GM12878 (cell line): ENCODE measurements around the gene PHETA2. TPM values are rescaled to one million over a fixed set of nuclear protein-coding genes. Genes with fewer than 3 reads are reported as not detected.

ENCODE experiments used
- ATAC-seq: fragments of 200-7000 bp; cut with Tn5 transposase; 3 replicates; pipeline ENCODE4 v1.9.1; 2020; ENCODE audit warnings: mild to moderate bottlenecking, moderate library complexity
- BruUV-seq: library from RNA; stranded (reverse); fragments of 400-500 nt; replicated peaks from 2 replicates; lab custom pipeline; 2021; lab: Mats Ljungman, UMichigan
- CTCF ChIA-PET: fragments of 300-600 bp; sonication (Branson Sonifier 250); formaldehyde crosslinking; extraction: SDS; loops from one replicate; lab custom pipeline; 2021; ENCODE audit warnings: inconsistent platforms; lab: Yijun Ruan, JAX
- POLR2A ChIA-PET: fragments of 350-600 bp; formaldehyde crosslinking; extraction: SDS; loops from one replicate; lab custom pipeline; 2021; ENCODE audit warnings: inconsistent platforms; lab: Charles Lee
- RAD21 ChIA-PET: fragments of 300-600 bp; sonication (Branson Sonifier 250); formaldehyde crosslinking; loops from one replicate; lab custom pipeline; 2023; ENCODE audit warnings: antibody characterized with exemption; ENCODE audit not compliant: unreplicated experiment; lab: Charles Lee
- SMC1A ChIA-PET: fragments of 300-600 bp; sonication (Branson Sonifier 250); formaldehyde crosslinking; loops from one replicate; lab custom pipeline; 2023; ENCODE audit not compliant: unreplicated experiment, uncharacterized antibody; lab: Charles Lee
- DNase-seq: peaks from one replicate; pipeline ENCODE4 v3.0.0-alpha.2; 2011; ENCODE audit warnings: low read depth, low spot score
- FAIRE-seq: peaks from 3 replicates; lab custom pipeline; 2011; peaks lifted over from hg19 to GRCh38; lab: Jason Lieb, UNC
- H2AFZ ChIP-seq: 2 replicates; pipeline ENCODE4 v1.6.0; 2011; ENCODE audit warnings: low read depth, low read length, control low read depth; ENCODE audit not compliant: control insufficient read depth
- H3K27ac ChIP-seq: 2 replicates; pipeline ENCODE4 v1.5.1; 2011; ENCODE audit warnings: control low read depth; ENCODE audit not compliant: control insufficient read depth, insufficient read depth
- H3K27me3 ChIP-seq, 2 experiments: replicated peaks in 1 of 2; 2 replicates each; pipeline versions ENCODE4 v1.6.0 to v1.6.1; 2011; ENCODE audit warnings: low read length in 1 of 2; ENCODE audit not compliant: control insufficient read depth in 2 of 2, insufficient read depth in 2 of 2
- H3K36me3 ChIP-seq, 2 experiments: 2 replicates each; pipeline ENCODE4 v1.5.1; 2011; ENCODE audit warnings: low read length in 1 of 2; ENCODE audit not compliant: control insufficient read depth in 2 of 2, insufficient read depth in 2 of 2
- H3K4me1 ChIP-seq: 2 replicates; pipeline ENCODE4 v1.6.1; 2011; ENCODE audit warnings: mild to moderate bottlenecking, low read length, moderate library complexity, mixed read lengths; ENCODE audit not compliant: control insufficient read depth, insufficient read depth
- H3K4me2 ChIP-seq: 2 replicates; pipeline ENCODE4 v1.6.0; 2011; ENCODE audit warnings: control low read depth; ENCODE audit not compliant: control insufficient read depth, insufficient read depth
- H3K4me3 ChIP-seq: fragments of 200-600 bp; sonication (generic); 2 replicates; pipeline ENCODE4 v1.5.1; 2016
- H3K79me2 ChIP-seq: 2 replicates; pipeline ENCODE4 v1.6.0; 2011; ENCODE audit warnings: low read length; ENCODE audit not compliant: control insufficient read depth, insufficient read depth
- H3K9ac ChIP-seq: 2 replicates; pipeline ENCODE4 v1.8.0; 2011; ENCODE audit warnings: low read length, control low read depth, mixed read lengths; ENCODE audit not compliant: control insufficient read depth, insufficient read depth
- H3K9me3 ChIP-seq: replicated peaks from 3 replicates; pipeline ENCODE4 v1.5.1; 2011; ENCODE audit warnings: mild to moderate bottlenecking, low read length; ENCODE audit not compliant: control insufficient read depth, insufficient read depth
- H4K20me1 ChIP-seq: 2 replicates; pipeline ENCODE4 v1.6.0; 2011; ENCODE audit not compliant: control insufficient read depth, insufficient read depth
- EP300 ChIP-seq, 2 experiments: fragments of 150-350 bp in 1 of 2; IDR thresholded peaks; 2 replicates each; pipeline ENCODE4 v1.6.1; 2011 to 2012; ENCODE audit warnings: low read depth in 2 of 2, low read length in 2 of 2, borderline replicate concordance in 1 of 2, improper control_type of control experiment in 1 of 2, inconsistent platforms in 1 of 2; ENCODE audit not compliant: control insufficient read depth in 1 of 2
- GABPA ChIP-seq: IDR thresholded peaks from 2 replicates; pipeline ENCODE4 v1.6.1; 2014; ENCODE audit warnings: antibody characterized with exemption, low read depth, mild to moderate bottlenecking, inconsistent platforms
- JUNB ChIP-seq: IDR thresholded peaks from 2 replicates; pipeline ENCODE4 v1.6.1; 2016; ENCODE audit warnings: antibody characterized with exemption, mild to moderate bottlenecking
- MLLT1 ChIP-seq: fragments of 450-650 bp; IDR thresholded peaks from 2 replicates; pipeline ENCODE4 v1.6.1; 2016; ENCODE audit warnings: mild to moderate bottlenecking
- NR2F1 ChIP-seq: fragments of 450-650 bp; conservative IDR thresholded peaks from 2 replicates; pipeline ENCODE4 v1.6.1; 2017; ENCODE audit warnings: mild to moderate bottlenecking
- WGBS: methylation state at CpG from one replicate; pipeline ENCODE4 v1.1.6; 2016; ENCODE audit warnings: low lambda C conversion rate; ENCODE audit not compliant: insufficient replicate concordance, insufficient coverage; ENCODE audit errors: missing lambda C conversion rate; 5-methylcytosine and 5-hydroxymethylcytosine counted together
- in situ Hi-C: fragments of 300-500 bp; cut with MboI; formaldehyde crosslinking; loops from 9 replicates; pipeline ENCODE4 v1.14.3; 2018; ENCODE audit warnings: mixed read lengths
- intact Hi-C: fragments of 100-400 bp; cut with micrococcal nuclease; formaldehyde crosslinking; loops from one replicate; pipeline ENCODE4 v1.14.2; 2022; ENCODE audit not compliant: unreplicated experiment
- polyA plus RNA-seq, 11 experiments: library from polyadenylated mRNA; depleted of rRNA in 4 of 11; unstranded in 6 of 11; stranded (reverse) in 5 of 11; fragments of >200 nt; fragmentation: Nextera tagmentation in 4 of 11; fragmentation: Illumina TruSeq in 1 of 11; extraction: Ambion mirVana in 4 of 11; extraction: Trizol in 1 of 11; gene quantifications; 1 replicate in 1 of 11; 2 replicates in 10 of 11; pipeline versions ENCODE4 v1.2.1 to v1.2.3, GENCODE V29; 2011 to 2016; ENCODE audit warnings: inconsistent platforms in 2 of 11, missing spikeins in 2 of 11, low read depth in 1 of 11
- total RNA-seq, 4 experiments: library from RNA; depleted of rRNA in 3 of 4; stranded (reverse); fragments of >200 nt in 3 of 4; fragmentation: Illumina TruSeq in 1 of 4; extraction: Trizol in 1 of 4; gene quantifications; 2 replicates each; pipeline versions ENCODE4 v1.2.1 to v1.2.3, GENCODE V29; 2013 to 2021

PHETA2 gene
- total and polyA plus RNA-seq, 10 of the 15 experiments (the other 5 are each of a cell fraction or from before 2014, with no cell fraction given) = 0.03 to 3.2 (median 1.7) TPM

GRCh38 chr22:42074846-42075676 lies 1.0 kb downstream of the PHETA2 start:
- BruUV-seq = no TSS peak

More at GRCh38 chr22:42074846-42075676, 1.0 kb downstream of the PHETA2 start:
- no peaks in the 10 kb centered on the region for H3K9me3 ChIP-seq
- in situ Hi-C loops (no loop called here), intact Hi-C loops (loop anchor here (5.0 kb wide), 1 partner anchor 108 kb away; the partner anchor contains the start of gene SEPTIN3)
- H3K27me3 ChIP-seq = no peaks in the 10 kb centered on the region
- ChIA-PET CTCF (interaction anchor here (0.6 to 1.2 kb wide), 2 partner anchors 100 to 107 kb away, joined by 3 to 5 read pairs; no protein-coding TSS in a partner anchor), SMC1A (interaction anchor here (1.3 kb wide), 1 partner anchor 15 kb away, joined by 5 read pairs; the partner anchor contains the start of gene NDUFA6), RAD21 (no interaction called here), POLR2A (interaction anchor here (0.9 kb wide), 1 partner anchor 131 kb away, joined by 5 read pairs; no protein-coding TSS in a partner anchor)
- H3K79me2 ChIP-seq = peaks cover 7% of the 10 kb centered on the region
- peaks cover 22% of the 10 kb centered on the region for H3K4me1 ChIP-seq
- no peak overlapping the region; the same call in 1 of the 2 replicates for H3K27ac ChIP-seq
- FAIRE-seq = no peak
- peak overlapping the region; percentile 84 for H2AFZ ChIP-seq
- WGBS = 75% methylated on average over 9 of the region's 9 CpGs
- peak overlapping the region; percentile 62; the same call in 1 of the 2 replicates for H3K9ac ChIP-seq
- H4K20me1 ChIP-seq = no peaks in the 10 kb centered on the region
- 0 out of 2 replicates have a peak overlapping the region, but pooled peaks have one; percentile 59 for H3K4me3 ChIP-seq
- ATAC-seq = no peak
- H3K4me2 ChIP-seq = peak overlapping the region; percentile 92
- no peaks in the 10 kb centered on the region for H3K36me3 ChIP-seq
- no peak for DNase-seq
- TF ChIP-seq NR2F1 (0 out of 2 replicates have a peak, but pooled peaks have one; percentile 2), GABPA (no peak), EP300 (IDR thresholded peaks at IDR 0.05; ENCODE audit: borderline replicate concordance in 1 of 2, control insufficient read depth in 1 of 2, low read depth in 2 of 2, low read length in 2 of 2) (no peak), JUNB (no peak), MLLT1 (no peak)
